HepG2 (cell line): ENCODE measurements around the gene FAM81A. TPM values are rescaled to one million over a fixed set of nuclear protein-coding genes. Genes with fewer than 3 reads are reported as not detected.

Experiments used
- ARID2 ChIP-seq: sonication (generic); formaldehyde crosslinking; IDR thresholded peaks from 2 replicates; pipeline ENCODE4 v1.8.1; 2022; ENCODE audit warnings: mild to moderate bottlenecking, missing genetic modification reagents, borderline replicate concordance
- ATF1 ChIP-seq: IDR thresholded peaks from 2 replicates; pipeline ENCODE4 v1.6.1; 2016; ENCODE audit warnings: mild to moderate bottlenecking, control low read depth
- CENPBD1 ChIP-seq: sonication (generic); formaldehyde crosslinking; IDR thresholded peaks from 2 replicates; pipeline ENCODE4 v1.8.0; 2022; ENCODE audit warnings: missing genetic modification reagents, low read depth, mild to moderate bottlenecking, borderline replicate concordance
- DNMT1 ChIP-seq: sonication (generic); formaldehyde crosslinking; IDR thresholded peaks from 2 replicates; pipeline ENCODE4 v1.5.1; 2020; ENCODE audit warnings: mild to moderate bottlenecking, missing genetic modification reagents
- GMEB2 ChIP-seq: IDR thresholded peaks from 2 replicates; pipeline ENCODE4 v1.6.1; 2016; ENCODE audit warnings: missing biosample characterization, missing genetic modification reagents, low read depth
- KDM4B ChIP-seq: sonication (generic); formaldehyde crosslinking; IDR thresholded peaks from 2 replicates; pipeline ENCODE4 v1.4.0; 2020; ENCODE audit warnings: missing genetic modification reagents
- KLF12 ChIP-seq: sonication (generic); formaldehyde crosslinking; IDR thresholded peaks from 2 replicates; pipeline ENCODE4 v1.4.0; 2020; ENCODE audit warnings: missing genetic modification reagents, borderline replicate concordance
- MAZ ChIP-seq, 2 experiments: sonication (generic) in 1 of 2; formaldehyde crosslinking in 1 of 2; IDR thresholded peaks; 2 replicates each; pipeline versions ENCODE4 v1.5.0 to v1.6.1; 2012 to 2020; ENCODE audit warnings: low read depth in 2 of 2, mild to moderate bottlenecking in 2 of 2, borderline replicate concordance in 1 of 2, improper control_type of control experiment in 1 of 2, low read length in 1 of 2, missing genetic modification reagents in 1 of 2, moderate library complexity in 1 of 2
- MYNN ChIP-seq: sonication (generic); formaldehyde crosslinking; IDR thresholded peaks from 2 replicates; pipeline ENCODE4 v1.4.0; 2020; ENCODE audit warnings: mild to moderate bottlenecking, low read depth, missing genetic modification reagents
- NCOA5 ChIP-seq: sonication (generic); formaldehyde crosslinking; IDR thresholded peaks from 2 replicates; pipeline ENCODE4 v1.4.0; 2020; ENCODE audit warnings: missing genetic modification reagents
- NFIB ChIP-seq: sonication (generic); formaldehyde crosslinking; IDR thresholded peaks from 2 replicates; pipeline ENCODE4 v1.9.0; 2021; ENCODE audit warnings: missing genetic modification reagents, mild to moderate bottlenecking, borderline replicate concordance
- NKX3-1 ChIP-seq: sonication (generic); formaldehyde crosslinking; IDR thresholded peaks from 2 replicates; pipeline ENCODE4 v1.5.0; 2020; ENCODE audit warnings: missing genetic modification reagents
- POGK ChIP-seq: sonication (generic); formaldehyde crosslinking; conservative IDR thresholded peaks from 2 replicates; pipeline ENCODE4 v1.8.0; 2022; ENCODE audit warnings: mild to moderate bottlenecking, moderate library complexity, missing genetic modification reagents
- SIX4 ChIP-seq: sonication (generic); formaldehyde crosslinking; IDR thresholded peaks from 2 replicates; pipeline ENCODE4 v1.4.0; 2020; ENCODE audit warnings: missing genetic modification reagents
- SP1 ChIP-seq, 2 experiments: fragments of 450-650 bp in 1 of 2; sonication (generic) in 1 of 2; formaldehyde crosslinking in 1 of 2; IDR thresholded peaks; 2 replicates each; pipeline versions ENCODE4 v1.4.0 to v1.6.1; 2016 to 2020; ENCODE audit warnings: missing genetic modification reagents in 1 of 2
- THAP8 ChIP-seq: sonication (generic); formaldehyde crosslinking; IDR thresholded peaks from 2 replicates; pipeline ENCODE4 v1.5.1; 2020; ENCODE audit warnings: missing genetic modification reagents, mild to moderate bottlenecking, borderline replicate concordance
- YEATS2 ChIP-seq: sonication (generic); formaldehyde crosslinking; IDR thresholded peaks from 2 replicates; pipeline ENCODE4 v1.4.0; 2020; ENCODE audit warnings: missing genetic modification reagents, borderline replicate concordance
- ZNF282 ChIP-seq: fragments of 450-650 bp; IDR thresholded peaks from 2 replicates; pipeline ENCODE4 v1.6.1; 2018; ENCODE audit not compliant: partially characterized antibody
- ZNF383 ChIP-seq: sonication (generic); formaldehyde crosslinking; IDR thresholded peaks from 2 replicates; pipeline ENCODE4 v1.4.0; 2020; ENCODE audit warnings: missing genetic modification reagents, mild to moderate bottlenecking, borderline replicate concordance
- ZNF629 ChIP-seq: sonication (generic); formaldehyde crosslinking; conservative IDR thresholded peaks from 2 replicates; pipeline ENCODE4 v1.5.0; 2020; ENCODE audit warnings: missing genetic modification reagents
- ZNF749 ChIP-seq: sonication (generic); formaldehyde crosslinking; IDR thresholded peaks from 2 replicates; pipeline ENCODE4 v1.8.0; 2022; ENCODE audit warnings: mild to moderate bottlenecking, missing genetic modification reagents, moderate library complexity, borderline replicate concordance
- ZNF784 ChIP-seq: sonication (generic); formaldehyde crosslinking; IDR thresholded peaks from 2 replicates; pipeline ENCODE4 v1.5.1; 2020; ENCODE audit warnings: missing genetic modification reagents, mild to moderate bottlenecking, borderline replicate concordance
- polyA plus RNA-seq, 8 experiments: library from polyadenylated mRNA; depleted of rRNA in 3 of 8; stranded (reverse) in 7 of 8; unstranded in 1 of 8; fragments of >200 nt; fragmentation: Illumina TruSeq in 4 of 8; extraction: Trizol in 4 of 8; gene quantifications; 2 replicates each; pipeline versions ENCODE4 v1.2.1 to v1.2.3, GENCODE V29; 2011 to 2016; ENCODE audit warnings: low read depth in 4 of 8, missing spikeins in 1 of 8, mixed read lengths in 1 of 8; ENCODE audit not compliant: insufficient read depth in 1 of 8
- total RNA-seq, 5 experiments: library from RNA; depleted of rRNA; stranded (reverse); fragments of >200 nt; fragmentation: Illumina TruSeq; extraction: Trizol; gene quantifications; 2 replicates each; pipeline ENCODE4 v1.2.3, GENCODE V29; 2016; ENCODE audit warnings: low read depth in 1 of 5

The FAM81A gene
- total and polyA plus RNA-seq, 2 of the 13 experiments (the other 11 are each of a cell fraction or from before 2014, with no cell fraction given): 0.09 TPM; not detected in 1

GRCh38 chr15:59553879-59554735 is 116.1 kb downstream of the FAM81A start (continued):
- no peak for TF ChIP-seq NFIB (CRISPR knock-in tag)
- TF ChIP-seq MYNN (CRISPR knock-in tag): no peak
- peak; percentile 71 for TF ChIP-seq ATF1 (CRISPR knock-in tag)
- 0 out of 2 replicates have a peak, but pooled peaks have one; percentile 29 for TF ChIP-seq ARID2
- TF ChIP-seq ZNF749 (CRISPR knock-in tag): peak; percentile 79; the same call in 1 of the 2 replicates
- TF ChIP-seq SIX4 (CRISPR knock-in tag): peak; percentile 83
- TF ChIP-seq POGK (CRISPR knock-in tag): peak; percentile 89
- TF ChIP-seq ZNF629: peak; percentile 37; the same call in 1 of the 2 replicates
- TF ChIP-seq KDM4B (CRISPR knock-in tag): peak; percentile 80; the same call in 1 of the 2 replicates
- peak; percentile 92 for TF ChIP-seq NKX3-1 (CRISPR knock-in tag)
- no peak for TF ChIP-seq THAP8 (CRISPR knock-in tag)
- TF ChIP-seq SP1 (IDR thresholded peaks at IDR 0.05): no peak
- 0 out of 2 replicates have a peak, but pooled peaks have one; percentile 23 for TF ChIP-seq SP1 (CRISPR knock-in tag; IDR thresholded peaks at IDR 0.05)
- TF ChIP-seq CENPBD1 (CRISPR knock-in tag): no peak
- TF ChIP-seq DNMT1 (CRISPR knock-in tag): no peak
- 0 out of 2 replicates have a peak, but pooled peaks have one; percentile 51 for TF ChIP-seq ZNF784 (CRISPR knock-in tag)
- TF ChIP-seq ZNF282: no peak
- TF ChIP-seq MAZ (IDR thresholded peaks at IDR 0.05; ENCODE audit: borderline replicate concordance, low read depth, low read length): no peak
- 0 out of 2 replicates have a peak, but pooled peaks have one; percentile 35 for TF ChIP-seq MAZ (CRISPR knock-in tag; IDR thresholded peaks at IDR 0.05; ENCODE audit: low read depth)
- no peak for TF ChIP-seq NCOA5
- TF ChIP-seq YEATS2 (CRISPR knock-in tag): peak; percentile 60; the same call in 1 of the 2 replicates
- TF ChIP-seq ZNF383: peak; percentile 50; the same call in 1 of the 2 replicates
- TF ChIP-seq KLF12: no peak
- no peak for TF ChIP-seq GMEB2 (CRISPR knock-in tag)
